HG02884 (cell line): ENCODE results near the gene PKD1L1.

Source experiments
- ATAC-seq: cut with Tn5 transposase; IDR thresholded peaks from one replicate; pipeline ENCODE4 v1.9.1; 2021; ENCODE audit warnings: mild to moderate bottlenecking, moderate library complexity; ENCODE audit not compliant: unreplicated experiment

Gene PKD1L1

GRCh38 chr7:47907981-47908616 is 40.2 kb downstream of the PKD1L1 start:
- no peak for ATAC-seq

GRCh38 chr7:47906883-47907282 is 41.4 kb downstream of the PKD1L1 start:
- no peak for ATAC-seq

- no peak for ATAC-seq
Measured at GRCh38 chr7:47905076-47905920, 43.0 kb downstream of the PKD1L1 start.

GRCh38 chr7:47902013-47902412 is 46.3 kb downstream of the PKD1L1 start:
- no peak for ATAC-seq

GRCh38 chr7:47901542-47901941 is 46.7 kb downstream of the PKD1L1 start:
- ATAC-seq: no peak

GRCh38 chr7:47897831-47898230 is 50.4 kb downstream of the PKD1L1 start:
- no peak for ATAC-seq

GRCh38 chr7:47896809-47897423 is 51.4 kb downstream of the PKD1L1 start:
- no peak for ATAC-seq

GRCh38 chr7:47895026-47895425 is 53.2 kb downstream of the PKD1L1 start:
- no peak for ATAC-seq

- no peak for ATAC-seq
Measured at GRCh38 chr7:47893721-47894365, 54.4 kb downstream of the PKD1L1 start.

- ATAC-seq: no peak
Measured at GRCh38 chr7:47893238-47893637, 55.0 kb downstream of the PKD1L1 start.

GRCh38 chr7:47890606-47891005 is 57.7 kb downstream of the PKD1L1 start:
- ATAC-seq: no peak

GRCh38 chr7:47890125-47890524 is 58.1 kb downstream of the PKD1L1 start:
- no peak for ATAC-seq

GRCh38 chr7:47889723-47890122 is 58.5 kb downstream of the PKD1L1 start:
- no peak for ATAC-seq

- no peak for ATAC-seq
Measured at GRCh38 chr7:47888371-47889265, 59.6 kb downstream of the PKD1L1 start.

- ATAC-seq: no peak
Measured at GRCh38 chr7:47887016-47887640, 61.1 kb downstream of the PKD1L1 start.

- ATAC-seq: no peak
Measured at GRCh38 chr7:47885987-47886811, 62.1 kb downstream of the PKD1L1 start.

GRCh38 chr7:47885309-47885986 is 62.8 kb downstream of the PKD1L1 start:
- no peak for ATAC-seq

- ATAC-seq: no peak
Measured at GRCh38 chr7:47884675-47885074, 63.6 kb downstream of the PKD1L1 start.

GRCh38 chr7:47882635-47883034 is 65.6 kb downstream of the PKD1L1 start:
- no peak for ATAC-seq
